Effector memory CD4-positive, alpha-beta T cell (primary cell): ENCODE data around the gene PCCB.
"Not testable (repeated sequence)": the region's sequence is repeated elsewhere in the genome, so short reads cannot be mapped to it uniquely, and the experiment has no call there.

ENCODE experiments used
- DNase-seq, 3 donors: peaks; one replicate each; pipeline ENCODE4 v3.0.0-alpha.2; 2020
- H3K27ac ChIP-seq: 2 replicates; pipeline ENCODE4 v1.7.0; 2013; ENCODE audit warnings: mild to moderate bottlenecking, low read length, moderate library complexity; ENCODE audit not compliant: insufficient read depth, poor library complexity, severe bottlenecking
- H3K27me3 ChIP-seq: replicated peaks from 2 replicates; pipeline ENCODE4 v1.7.0; 2013; ENCODE audit warnings: mild to moderate bottlenecking, low read length; ENCODE audit not compliant: insufficient read depth, control insufficient read depth, poor library complexity, severe bottlenecking
- H3K36me3 ChIP-seq: 2 replicates; pipeline ENCODE4 v1.7.0; 2013; ENCODE audit warnings: mild to moderate bottlenecking, low read length, moderate library complexity; ENCODE audit not compliant: control insufficient read depth, insufficient read depth
- H3K4me1 ChIP-seq: 2 replicates; pipeline ENCODE4 v1.7.0; 2013; ENCODE audit warnings: low read length, mild to moderate bottlenecking; ENCODE audit not compliant: control insufficient read depth, insufficient read depth, poor library complexity, severe bottlenecking
- H3K4me3 ChIP-seq: 2 replicates; pipeline ENCODE4 v1.7.0; 2013; ENCODE audit warnings: low read length, low read depth, mild to moderate bottlenecking; ENCODE audit not compliant: insufficient read depth, poor library complexity, severe bottlenecking
- H3K9me3 ChIP-seq: 2 replicates; pipeline ENCODE4 v1.7.0; 2013; ENCODE audit warnings: mild to moderate bottlenecking, low read length, moderate library complexity; ENCODE audit not compliant: control insufficient read depth

The PCCB gene

GRCh38 chr3:136334726-136335125, 84.6 kb downstream of the PCCB start:
- not testable (repeated sequence) for H3K4me1 ChIP-seq, H3K27me3 ChIP-seq, H3K4me3 ChIP-seq, DNase-seq, H3K9me3 ChIP-seq, H3K27ac ChIP-seq
- peaks cover 26% of the 10 kb centered on the region for H3K36me3 ChIP-seq

GRCh38 chr3:136336329-136337100, 86.4 kb downstream of the PCCB start:
- Histone ChIP-seq H3K4me1 (no peaks in the 10 kb centered on the region), H3K36me3 (peaks cover 34% of the 10 kb centered on the region), H3K27me3 (no peaks in the 10 kb centered on the region), H3K4me3 (no peak overlapping the region), H3K27ac (no peak overlapping the region), H3K9me3 (no peaks in the 10 kb centered on the region)
- no peak for DNase-seq

GRCh38 chr3:136343446-136343845, 93.3 kb downstream of the PCCB start:
- no peaks in the 10 kb centered on the region for H3K9me3 ChIP-seq
- no peak for DNase-seq
- peaks cover 35% of the 10 kb centered on the region for H3K36me3 ChIP-seq
- H3K27me3 ChIP-seq: no peaks in the 10 kb centered on the region
- no peaks in the 10 kb centered on the region for H3K4me1 ChIP-seq
- H3K4me3 ChIP-seq: no peak overlapping the region
- H3K27ac ChIP-seq: no peak overlapping the region

GRCh38 chr3:136343873-136344555, 93.9 kb downstream of the PCCB start:
- Histone ChIP-seq H3K36me3 (peaks cover 35% of the 10 kb centered on the region), H3K4me3 (no peak overlapping the region), H3K9me3 (no peaks in the 10 kb centered on the region), H3K27me3 (no peaks in the 10 kb centered on the region), H3K4me1 (no peaks in the 10 kb centered on the region), H3K27ac (no peak overlapping the region)
- DNase-seq: no peak

- no peak for DNase-seq
- no peaks in the 10 kb centered on the region for H3K9me3 ChIP-seq
- H3K27ac ChIP-seq: no peak overlapping the region
- H3K4me3 ChIP-seq: no peak overlapping the region
- H3K4me1 ChIP-seq: no peaks in the 10 kb centered on the region
- H3K27me3 ChIP-seq: no peaks in the 10 kb centered on the region
- H3K36me3 ChIP-seq: peaks cover 28% of the 10 kb centered on the region
Observed at GRCh38 chr3:136346486-136346885, 96.3 kb downstream of the PCCB start.

GRCh38 chr3:136350132-136350531, 100.0 kb downstream of the PCCB start:
- Histone ChIP-seq H3K9me3 (no peaks in the 10 kb centered on the region), H3K36me3 (peaks cover 21% of the 10 kb centered on the region), H3K4me3 (no peak overlapping the region), H3K4me1 (no peaks in the 10 kb centered on the region), H3K27ac (no peak overlapping the region), H3K27me3 (no peaks in the 10 kb centered on the region)
- DNase-seq: no peak

- DNase-seq: no peak
Observed at GRCh38 chr3:136350557-136350956, 100.4 kb downstream of the PCCB start.

GRCh38 chr3:136351351-136351750, 101.2 kb downstream of the PCCB start:
- no peak overlapping the region for H3K27ac ChIP-seq
- peaks cover 20% of the 10 kb centered on the region for H3K36me3 ChIP-seq
- H3K27me3 ChIP-seq: no peaks in the 10 kb centered on the region
- no peaks in the 10 kb centered on the region for H3K9me3 ChIP-seq
- H3K4me1 ChIP-seq: no peaks in the 10 kb centered on the region
- no peak overlapping the region for H3K4me3 ChIP-seq
- no peak for DNase-seq

More at GRCh38 chr3:136350557-136350956, 100.4 kb downstream of the PCCB start:
- no peaks in the 10 kb centered on the region for H3K27me3 ChIP-seq
- H3K4me3 ChIP-seq: no peak overlapping the region
- no peaks in the 10 kb centered on the region for H3K9me3 ChIP-seq
- H3K36me3 ChIP-seq: peaks cover 21% of the 10 kb centered on the region
- H3K27ac ChIP-seq: no peak overlapping the region
- H3K4me1 ChIP-seq: no peaks in the 10 kb centered on the region

GRCh38 chr3:136351905-136352304, 101.8 kb downstream of the PCCB start:
- Histone ChIP-seq H3K27ac (no peak overlapping the region), H3K27me3 (no peaks in the 10 kb centered on the region), H3K9me3 (no peaks in the 10 kb centered on the region), H3K4me3 (no peak overlapping the region), H3K4me1 (no peaks in the 10 kb centered on the region), H3K36me3 (peaks cover 16% of the 10 kb centered on the region)
- DNase-seq: no peak

GRCh38 chr3:136353461-136353860, 103.3 kb downstream of the PCCB start:
- Histone ChIP-seq H3K36me3 (peaks cover 13% of the 10 kb centered on the region), H3K4me1 (no peaks in the 10 kb centered on the region)
- no peak for DNase-seq

More at GRCh38 chr3:136353461-136353860, 103.3 kb downstream of the PCCB start:
- Histone ChIP-seq H3K9me3 (no peaks in the 10 kb centered on the region), H3K4me3 (no peak overlapping the region), H3K27me3 (no peaks in the 10 kb centered on the region), H3K27ac (no peak overlapping the region)
